IPS-15b (cell line): ENCODE measurements around the gene DGKK.

ENCODE experiments used
- H3K27me3 ChIP-seq: one replicate; pipeline ENCODE4 v1.6.1; 2013; ENCODE audit warnings: low read length; ENCODE audit not compliant: control insufficient read depth, insufficient read depth
- H3K36me3 ChIP-seq: one replicate; pipeline ENCODE4 v1.6.1; 2013; ENCODE audit warnings: low read length; ENCODE audit not compliant: control insufficient read depth, insufficient read depth
- H3K4me1 ChIP-seq: one replicate; pipeline ENCODE4 v1.6.1; 2013; ENCODE audit warnings: mild to moderate bottlenecking, low read length; ENCODE audit not compliant: control insufficient read depth, insufficient read depth
- H3K4me3 ChIP-seq: one replicate; pipeline ENCODE4 v1.5.1; 2013; ENCODE audit warnings: low read depth, low read length
- H3K9ac ChIP-seq: one replicate; pipeline ENCODE4 v1.6.1; 2013; ENCODE audit warnings: low read depth, mild to moderate bottlenecking, low read length
- H3K9me3 ChIP-seq: one replicate; pipeline ENCODE4 v1.6.1; 2013; ENCODE audit warnings: mild to moderate bottlenecking, low read length; ENCODE audit not compliant: control insufficient read depth, insufficient read depth

The DGKK gene

GRCh38 chrX:50470103-50471031 is at the start of gene DGKK:
Gene DGKK, minus strand, starts transcription at chrX:50470825. Its CDS starts 147 bp downstream, at chrX:50470678.
- peak within 1 kb of the TSS; percentile 60 for H3K4me3 ChIP-seq
- peaks cover 80% of the 10 kb centered on the region for H3K27me3 ChIP-seq
- no peaks in the 10 kb centered on the region for H3K36me3 ChIP-seq
- H3K4me1 ChIP-seq: peaks cover 6% of the 10 kb centered on the region
- H3K9ac ChIP-seq: no peak within 1 kb of the TSS
- H3K9me3 ChIP-seq: peaks cover 3% of the 10 kb centered on the region

- Histone ChIP-seq H3K4me3 (no peak overlapping the region), H3K9ac (no peak overlapping the region), H3K4me1 (no peaks in the 10 kb centered on the region), H3K27me3 (no peaks in the 10 kb centered on the region), H3K36me3 (no peaks in the 10 kb centered on the region), H3K9me3 (peaks cover 2% of the 10 kb centered on the region)
Observed at GRCh38 chrX:50514811-50515210, 44.2 kb upstream of the DGKK start.

- Histone ChIP-seq H3K4me1 (no peaks in the 10 kb centered on the region), H3K9ac (no peak overlapping the region), H3K27me3 (no peaks in the 10 kb centered on the region), H3K9me3 (no peaks in the 10 kb centered on the region), H3K4me3 (no peak overlapping the region), H3K36me3 (no peaks in the 10 kb centered on the region)
Observed at GRCh38 chrX:50497114-50497513, 26.5 kb upstream of the DGKK start.

GRCh38 chrX:50495616-50496015 is 25.0 kb upstream of the DGKK start:
- H3K9ac ChIP-seq: no peak overlapping the region
- H3K4me3 ChIP-seq: no peak overlapping the region
- H3K4me1 ChIP-seq: no peaks in the 10 kb centered on the region
- no peaks in the 10 kb centered on the region for H3K9me3 ChIP-seq
- no peaks in the 10 kb centered on the region for H3K27me3 ChIP-seq
- H3K36me3 ChIP-seq: no peaks in the 10 kb centered on the region

- no peaks in the 10 kb centered on the region for H3K27me3 ChIP-seq
- H3K36me3 ChIP-seq: no peaks in the 10 kb centered on the region
- H3K9me3 ChIP-seq: no peaks in the 10 kb centered on the region
- no peak overlapping the region for H3K4me3 ChIP-seq
- H3K9ac ChIP-seq: no peak overlapping the region
- H3K4me1 ChIP-seq: no peaks in the 10 kb centered on the region
Observed at GRCh38 chrX:50492720-50493119, 22.1 kb upstream of the DGKK start.

- no peaks in the 10 kb centered on the region for H3K36me3 ChIP-seq
- no peaks in the 10 kb centered on the region for H3K9me3 ChIP-seq
- H3K4me3 ChIP-seq: no peak overlapping the region
- H3K9ac ChIP-seq: no peak overlapping the region
- H3K27me3 ChIP-seq: no peaks in the 10 kb centered on the region
- no peaks in the 10 kb centered on the region for H3K4me1 ChIP-seq
Observed at GRCh38 chrX:50484662-50485061, 14.0 kb upstream of the DGKK start.

- Histone ChIP-seq H3K9me3 (no peaks in the 10 kb centered on the region), H3K9ac (no peak overlapping the region), H3K4me3 (no peak overlapping the region), H3K36me3 (no peaks in the 10 kb centered on the region), H3K27me3 (no peaks in the 10 kb centered on the region), H3K4me1 (no peaks in the 10 kb centered on the region)
Observed at GRCh38 chrX:50483283-50483682, 12.7 kb upstream of the DGKK start.

GRCh38 chrX:50475208-50475607 is 4.6 kb upstream of the DGKK start:
- Histone ChIP-seq H3K9me3 (peaks cover 3% of the 10 kb centered on the region), H3K27me3 (peaks cover 44% of the 10 kb centered on the region), H3K4me3 (no peak overlapping the region), H3K9ac (no peak overlapping the region), H3K4me1 (no peaks in the 10 kb centered on the region), H3K36me3 (no peaks in the 10 kb centered on the region)

GRCh38 chrX:50471390-50471789 is 765 bp upstream of the DGKK start:
- Histone ChIP-seq H3K9ac (no peak overlapping the region), H3K4me1 (peaks cover 6% of the 10 kb centered on the region), H3K36me3 (no peaks in the 10 kb centered on the region), H3K27me3 (peaks cover 81% of the 10 kb centered on the region), H3K4me3 (peak overlapping the region; percentile 37), H3K9me3 (peaks cover 3% of the 10 kb centered on the region)

GRCh38 chrX:50469206-50469605 is 1.4 kb downstream of the DGKK start:
- H3K9me3 ChIP-seq: peaks cover 3% of the 10 kb centered on the region
- H3K4me1 ChIP-seq: peaks cover 6% of the 10 kb centered on the region
- peak overlapping the region; percentile 45 for H3K4me3 ChIP-seq
- no peak overlapping the region for H3K9ac ChIP-seq
- no peaks in the 10 kb centered on the region for H3K36me3 ChIP-seq
- H3K27me3 ChIP-seq: peaks cover 70% of the 10 kb centered on the region

- no peak overlapping the region for H3K4me3 ChIP-seq
- no peak overlapping the region for H3K9ac ChIP-seq
- H3K27me3 ChIP-seq: no peaks in the 10 kb centered on the region
Observed at GRCh38 chrX:50459615-50460014, 11.0 kb downstream of the DGKK start.

GRCh38 chrX:50458483-50458882 is 12.1 kb downstream of the DGKK start:
- no peaks in the 10 kb centered on the region for H3K27me3 ChIP-seq

More at GRCh38 chrX:50459615-50460014, 11.0 kb downstream of the DGKK start:
- no peaks in the 10 kb centered on the region for H3K9me3 ChIP-seq
- H3K4me1 ChIP-seq: peaks cover 6% of the 10 kb centered on the region
- H3K36me3 ChIP-seq: no peaks in the 10 kb centered on the region

More at GRCh38 chrX:50458483-50458882, 12.1 kb downstream of the DGKK start:
- peaks cover 6% of the 10 kb centered on the region for H3K4me1 ChIP-seq
- H3K9me3 ChIP-seq: no peaks in the 10 kb centered on the region
- H3K36me3 ChIP-seq: no peaks in the 10 kb centered on the region
- no peak overlapping the region for H3K4me3 ChIP-seq
- H3K9ac ChIP-seq: no peak overlapping the region
